ENCODE results near the gene FMNL2.

- TF ChIP-seq CTCF (IDR thresholded peaks at IDR 0.05): no peak
- TF ChIP-seq ZFX (IDR thresholded peaks at IDR 0.05; ENCODE audit: borderline replicate concordance): no peak
Measured at GRCh38 chr2:152549423-152549822, 214.4 kb downstream of the FMNL2 start.
